Measurements from ENCODE around the gene CREB3L2. TPM values are rescaled to one million over a fixed set of nuclear protein-coding genes. Genes with fewer than 3 reads are reported as not detected.

CREB3L2 gene
- total and polyA plus RNA-seq, 2 of the 13 experiments (the other 11 are each of a cell fraction or from before 2014, with no cell fraction given) = 22.1 to 41.1 TPM

GRCh38 chr7:137985253-137985896 is 16.5 kb downstream of the CREB3L2 start (continued):
- no peak for TF ChIP-seq TBX2 (CRISPR knock-in tag; IDR thresholded peaks at IDR 0.05; ENCODE audit: borderline replicate concordance)
- TF ChIP-seq GTF2F1 (IDR thresholded peaks at IDR 0.05; ENCODE audit: low read length) = no peak
- no peak for TF ChIP-seq EHMT2 (IDR thresholded peaks at IDR 0.05; ENCODE audit: borderline replicate concordance, low read depth, low read length)
- TF ChIP-seq NFIB (CRISPR knock-in tag; IDR thresholded peaks at IDR 0.05; ENCODE audit: borderline replicate concordance) = no peak
- no peak for TF ChIP-seq ZNF143 (CRISPR knock-in tag; IDR thresholded peaks at IDR 0.05)
- no peak for TF ChIP-seq ZNF205 (CRISPR knock-in tag; IDR thresholded peaks at IDR 0.05)
- no peak for TF ChIP-seq TP53 (CRISPR knock-in tag; conservative IDR thresholded peaks at IDR 0.05)
- no peak for TF ChIP-seq FIP1L1 (IDR thresholded peaks at IDR 0.05; ENCODE audit: borderline replicate concordance, insufficient read depth, low read depth, low read length)
- no peak for TF ChIP-seq IRX3 (CRISPR knock-in tag; IDR thresholded peaks at IDR 0.05; ENCODE audit: borderline replicate concordance, low read depth)
- no peak for TF ChIP-seq POGK (CRISPR knock-in tag; conservative IDR thresholded peaks at IDR 0.05)
- TF ChIP-seq NR3C1 (CRISPR knock-in tag; IDR thresholded peaks at IDR 0.05) = no peak
- no peak for TF ChIP-seq MAFG (CRISPR knock-in tag; IDR thresholded peaks at IDR 0.05)
- no peak for TF ChIP-seq ZNF891 (CRISPR knock-in tag; IDR thresholded peaks at IDR 0.05)
- no peak for TF ChIP-seq HNRNPK (IDR thresholded peaks at IDR 0.05; ENCODE audit: low read depth, low read length, poor library complexity, severe bottlenecking)
- TF ChIP-seq BATF2 (CRISPR knock-in tag; IDR thresholded peaks at IDR 0.05) = no peak
